ENCODE measurements around the gene ADGRF4.

DNA sequence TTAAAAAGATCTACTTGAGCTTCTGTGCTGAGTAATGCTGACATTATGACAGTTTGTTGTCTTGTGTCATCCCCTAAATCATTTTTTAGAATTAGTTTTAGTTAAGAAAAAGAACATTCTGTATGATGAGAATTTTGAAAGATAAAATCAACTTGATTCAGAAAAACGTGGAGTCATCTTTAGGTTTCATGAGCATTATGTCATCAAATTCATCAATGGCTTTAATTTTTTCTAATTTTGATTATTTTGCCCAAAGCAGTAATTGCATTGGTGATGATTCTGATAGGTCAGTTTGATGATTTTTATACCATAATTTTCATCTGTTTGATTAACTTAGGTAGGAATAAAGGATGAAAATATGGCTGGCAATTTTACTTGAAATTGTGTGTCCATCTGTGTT is 26.6 kb upstream of the ADGRF4 start:
- TF ChIP-seq, protein P1, sequence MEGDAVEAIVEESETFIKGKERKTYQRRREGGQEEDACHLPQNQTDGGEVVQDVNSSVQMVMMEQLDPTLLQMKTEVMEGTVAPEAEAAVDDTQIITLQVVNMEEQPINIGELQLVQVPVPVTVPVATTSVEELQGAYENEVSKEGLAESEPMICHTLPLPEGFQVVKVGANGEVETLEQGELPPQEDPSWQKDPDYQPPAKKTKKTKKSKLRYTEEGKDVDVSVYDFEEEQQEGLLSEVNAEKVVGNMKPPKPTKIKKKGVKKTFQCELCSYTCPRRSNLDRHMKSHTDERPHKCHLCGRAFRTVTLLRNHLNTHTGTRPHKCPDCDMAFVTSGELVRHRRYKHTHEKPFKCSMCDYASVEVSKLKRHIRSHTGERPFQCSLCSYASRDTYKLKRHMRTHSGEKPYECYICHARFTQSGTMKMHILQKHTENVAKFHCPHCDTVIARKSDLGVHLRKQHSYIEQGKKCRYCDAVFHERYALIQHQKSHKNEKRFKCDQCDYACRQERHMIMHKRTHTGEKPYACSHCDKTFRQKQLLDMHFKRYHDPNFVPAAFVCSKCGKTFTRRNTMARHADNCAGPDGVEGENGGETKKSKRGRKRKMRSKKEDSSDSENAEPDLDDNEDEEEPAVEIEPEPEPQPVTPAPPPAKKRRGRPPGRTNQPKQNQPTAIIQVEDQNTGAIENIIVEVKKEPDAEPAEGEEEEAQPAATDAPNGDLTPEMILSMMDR (IDR thresholded peaks at IDR 0.05), result no peak
- no peak for TF ChIP-seq POLR2A (IDR thresholded peaks at IDR 0.05)

Measured in vagina (tissue), 2 donors.